ENCODE data around the gene CAPZB. TPM values are rescaled to one million over a fixed set of nuclear protein-coding genes. Genes with fewer than 3 reads are reported as not detected.

The CAPZB gene
- total and polyA plus RNA-seq, 12 donors, result 99.7 to 386 (median 164) TPM

- H3K4me1 ChIP-seq (replicated peaks in 1 of 2), result peaks cover 30 to 70% of the 10 kb centered on the region in 2 donors
Observed at GRCh38 chr1:19427087-19427781, 58.1 kb downstream of the CAPZB start.

GRCh38 chr1:19426294-19427086, 58.8 kb downstream of the CAPZB start:
- Histone ChIP-seq H3K27ac (peak overlapping the region in 3 of 5 donors; percentile 25 to 84 (median 51)), H3K4me3 (no peak overlapping the region), H3K36me3 (replicated peaks in 1 of 2) (no peaks in the 10 kb centered on the region), H3K4me1 (replicated peaks in 1 of 2) (peaks cover 30 to 74% of the 10 kb centered on the region in 2 donors), H3K27me3 (no peaks in the 10 kb centered on the region), H3K9me3 (replicated peaks in 1 of 3) (no peaks in the 10 kb centered on the region)
- peak in 4 of 7 donors; percentile 56 to 78 (median 64) for DNase-seq
- intact Hi-C loops (cut with DNase I), result no loop called here
- TF ChIP-seq CTCF (IDR thresholded peaks at IDR 0.05) (no peak), POLR2A (IDR thresholded peaks at IDR 0.05) (no peak)
- 57 to 68% (median 62%) methylated on average over 8 to 13 of the region's 13 CpGs for WGBS, 4 donors

More at GRCh38 chr1:19427087-19427781, 58.1 kb downstream of the CAPZB start:
- Histone ChIP-seq H3K27me3 (no peaks in the 10 kb centered on the region), H3K36me3 (replicated peaks in 1 of 2) (no peaks in the 10 kb centered on the region), H3K27ac (peak overlapping the region in 3 of 5 donors; percentile 25 to 84 (median 51)), H3K4me3 (no peak overlapping the region), H3K9me3 (replicated peaks in 1 of 3) (no peaks in the 10 kb centered on the region)
- intact Hi-C loops (cut with DNase I), result no loop called here
- no peak for DNase-seq
- TF ChIP-seq CTCF (IDR thresholded peaks at IDR 0.05) (no peak), POLR2A (IDR thresholded peaks at IDR 0.05) (no peak)
- 56 to 60% (median 58%) methylated on average over 14 of the region's 14 CpGs for WGBS, 4 donors

GRCh38 chr1:19425646-19426239, 59.6 kb downstream of the CAPZB start:
- Histone ChIP-seq H3K27me3 (no peaks in the 10 kb centered on the region), H3K4me1 (replicated peaks in 1 of 2) (peaks cover 30 to 80% of the 10 kb centered on the region in 2 donors), H3K4me3 (no peak overlapping the region), H3K36me3 (replicated peaks in 1 of 2) (no peaks in the 10 kb centered on the region), H3K27ac (peak overlapping the region in 2 of 5 donors; percentile 51 to 84), H3K9me3 (replicated peaks in 1 of 3) (no peaks in the 10 kb centered on the region)
- intact Hi-C loops (cut with DNase I), result no loop called here
- TF ChIP-seq CTCF (IDR thresholded peaks at IDR 0.05) (no peak), POLR2A (IDR thresholded peaks at IDR 0.05) (no peak)
- DNase-seq, result no peak
- WGBS, 4 donors, result 85 to 90% (median 87%) methylated on average over 6 of the region's 6 CpGs

Measured in adrenal gland (tissue), 12 donors.